NCI-H2029 treated with DMSO at 0.1 percent for 48 hours (cell line): ENCODE data around the gene SBK2.

Experiments
- DNase-seq: peaks from one replicate; lab custom pipeline; 2025; lab: John Stamatoyannopoulos, UW

SBK2 gene

DNA sequence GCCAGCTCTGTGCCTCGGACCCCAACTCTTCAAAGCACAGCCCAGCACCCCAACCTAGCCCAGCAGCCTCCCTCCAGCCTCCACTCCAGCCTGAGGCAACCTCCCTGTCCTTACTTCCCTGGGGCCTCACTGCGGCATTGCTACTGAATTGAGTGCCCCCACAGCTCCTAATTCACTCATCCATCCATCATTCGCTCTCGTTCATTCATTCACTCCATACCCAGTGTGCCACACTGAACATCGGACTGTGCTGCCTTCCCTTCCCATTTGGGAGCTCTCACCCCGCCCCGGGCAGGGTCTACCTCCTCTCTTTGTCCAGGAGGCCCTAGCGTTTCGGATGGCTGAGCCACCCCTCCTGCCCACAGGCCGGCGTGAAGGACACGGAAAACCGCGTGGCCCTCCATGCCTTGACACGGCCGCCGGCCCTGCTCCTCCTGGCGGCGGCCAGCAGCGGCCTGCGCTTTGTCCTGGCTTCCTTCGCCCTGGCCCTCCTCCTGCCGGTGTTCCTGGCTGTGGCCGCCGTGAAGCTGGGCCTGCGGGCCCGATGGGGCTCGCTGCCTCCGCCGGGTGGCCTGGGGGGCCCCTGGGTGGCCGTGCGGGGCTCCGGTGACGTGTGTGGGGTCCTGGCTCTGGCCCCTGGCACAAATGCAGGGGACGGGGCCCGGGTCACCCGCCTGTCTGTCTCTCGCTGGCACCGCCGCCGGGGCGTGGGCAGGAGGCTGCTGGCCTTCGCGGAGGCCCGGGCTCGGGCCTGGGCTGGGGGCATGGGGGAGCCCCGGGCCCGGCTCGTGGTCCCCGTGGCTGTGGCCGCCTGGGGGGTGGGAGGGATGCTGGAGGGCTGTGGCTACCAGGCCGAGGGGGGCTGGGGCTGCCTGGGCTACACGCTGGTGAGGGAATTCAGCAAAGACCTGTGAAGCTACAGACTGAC lies 50.6 kb downstream of the SBK2 start:
- no peak for DNase-seq

DNA sequence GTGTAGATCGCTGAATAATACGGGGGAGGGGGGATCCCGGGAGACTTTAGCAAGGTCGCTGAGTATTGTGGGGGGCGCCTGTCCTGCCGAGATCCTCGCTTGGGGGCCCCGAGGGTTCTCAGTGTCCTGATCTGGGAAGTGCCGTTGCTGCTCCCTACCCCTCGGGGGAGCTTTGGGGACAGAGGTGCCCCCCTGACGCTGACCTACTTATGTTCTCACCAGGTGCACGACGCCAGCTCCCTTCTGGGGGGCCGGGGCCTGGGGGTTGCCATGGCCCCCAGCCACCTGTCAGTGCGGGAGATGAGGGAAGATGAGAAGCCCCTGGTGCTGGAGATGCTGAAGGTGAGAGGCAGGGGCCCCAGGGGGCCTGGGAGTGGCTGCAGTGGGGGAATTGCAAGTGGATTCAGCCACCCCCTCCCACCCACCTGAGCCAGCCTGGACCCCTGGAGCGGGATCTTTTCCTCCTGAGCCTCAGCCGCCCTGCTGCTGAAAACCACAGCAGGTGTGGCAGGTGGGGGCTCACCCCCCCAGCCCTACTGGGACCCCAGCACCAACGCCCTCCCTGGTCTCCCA lies 51.4 kb downstream of the SBK2 start:
- no peak for DNase-seq

DNA sequence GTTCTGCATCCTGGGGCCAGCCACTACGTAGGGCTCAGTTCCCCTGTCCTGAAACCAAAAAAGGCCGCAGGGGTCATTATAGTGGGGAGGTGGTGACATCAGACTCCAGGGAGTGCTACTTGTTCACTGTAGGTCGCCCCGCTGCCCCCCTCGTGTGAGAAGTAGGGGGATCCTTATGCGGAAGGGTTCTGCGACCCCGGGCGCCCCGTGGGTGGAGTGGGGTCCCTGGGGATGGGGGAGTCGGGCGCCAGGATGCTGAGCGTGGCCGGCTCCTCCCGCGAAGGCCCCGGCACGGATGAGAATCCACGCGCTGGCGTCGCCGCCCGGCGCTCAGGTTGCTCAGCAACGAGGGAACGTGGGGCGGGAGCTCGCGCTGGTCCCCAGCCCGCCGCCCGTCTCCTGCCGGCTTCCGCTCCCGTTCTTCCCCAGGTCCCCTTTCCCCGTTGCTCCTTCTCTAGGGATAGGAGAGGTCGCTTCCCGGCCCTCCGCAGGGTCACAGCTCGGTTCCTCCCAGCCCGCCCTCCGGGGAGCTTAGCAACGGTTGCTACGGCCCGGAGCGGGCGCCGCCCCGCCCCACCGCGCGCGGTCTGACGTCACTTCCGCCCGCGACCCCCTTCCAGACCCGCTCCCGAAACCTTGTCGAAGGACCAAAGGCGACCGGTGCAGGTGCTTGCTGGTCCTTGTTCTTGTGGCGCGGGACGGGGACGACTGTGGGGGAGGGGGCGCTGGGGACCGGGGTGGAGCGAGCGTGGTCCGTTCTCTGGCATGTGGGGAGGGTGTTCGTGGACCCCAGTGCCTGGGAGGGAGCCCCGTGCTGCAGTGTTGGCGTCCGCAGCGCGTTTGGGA lies 52.1 kb downstream of the SBK2 start, which contains the start of gene NAT14:
NAT14 (plus strand) TSS at position 596 of the 846 bp plus-strand sequence. CDS start 521 bp downstream, outside the sequence.
- DNase-seq: peak; percentile 17

DNA sequence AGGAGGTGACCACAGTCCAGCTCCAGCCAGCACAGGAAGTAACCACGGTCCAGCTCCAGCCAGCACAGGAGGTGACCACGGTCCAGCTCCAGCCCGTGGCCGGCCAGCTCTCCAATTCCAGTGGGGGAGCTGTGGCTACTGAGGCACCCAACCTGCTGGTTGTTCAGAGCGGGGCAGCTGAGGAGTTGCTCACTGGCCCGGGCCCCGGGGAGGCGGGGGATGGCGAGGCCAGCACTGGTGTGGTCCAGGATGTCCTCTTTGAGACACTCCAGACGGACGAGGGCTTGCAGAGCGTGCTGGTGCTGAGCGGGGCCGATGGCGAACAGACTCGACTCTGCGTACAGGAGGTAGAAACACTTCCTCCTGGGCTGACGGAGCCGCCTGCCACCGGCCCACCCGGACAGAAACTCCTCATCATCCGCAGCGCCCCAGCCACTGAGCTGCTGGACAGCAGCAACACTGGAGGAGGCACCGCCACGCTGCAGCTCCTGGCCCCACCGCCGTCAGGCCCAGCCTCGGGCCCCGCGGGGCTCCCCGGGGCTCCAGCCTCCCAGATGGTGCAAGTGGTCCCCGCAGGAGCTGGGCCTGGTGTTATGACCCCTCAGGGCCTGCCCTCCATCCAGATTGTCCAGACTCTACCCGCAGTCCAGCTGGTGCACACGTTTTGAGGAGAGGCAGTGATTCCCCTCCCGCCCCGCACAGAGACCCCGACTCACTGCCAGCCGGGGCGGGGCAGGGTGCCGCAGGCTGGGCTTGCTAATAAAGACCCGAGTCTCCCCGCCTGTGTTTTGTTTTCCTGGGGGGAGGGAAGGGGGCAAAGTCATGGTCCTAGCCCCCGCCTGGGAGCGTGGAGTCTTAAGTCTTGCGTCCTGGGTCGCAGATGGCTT lies 53.0 kb downstream of the SBK2 start:
- DNase-seq: no peak

DNA sequence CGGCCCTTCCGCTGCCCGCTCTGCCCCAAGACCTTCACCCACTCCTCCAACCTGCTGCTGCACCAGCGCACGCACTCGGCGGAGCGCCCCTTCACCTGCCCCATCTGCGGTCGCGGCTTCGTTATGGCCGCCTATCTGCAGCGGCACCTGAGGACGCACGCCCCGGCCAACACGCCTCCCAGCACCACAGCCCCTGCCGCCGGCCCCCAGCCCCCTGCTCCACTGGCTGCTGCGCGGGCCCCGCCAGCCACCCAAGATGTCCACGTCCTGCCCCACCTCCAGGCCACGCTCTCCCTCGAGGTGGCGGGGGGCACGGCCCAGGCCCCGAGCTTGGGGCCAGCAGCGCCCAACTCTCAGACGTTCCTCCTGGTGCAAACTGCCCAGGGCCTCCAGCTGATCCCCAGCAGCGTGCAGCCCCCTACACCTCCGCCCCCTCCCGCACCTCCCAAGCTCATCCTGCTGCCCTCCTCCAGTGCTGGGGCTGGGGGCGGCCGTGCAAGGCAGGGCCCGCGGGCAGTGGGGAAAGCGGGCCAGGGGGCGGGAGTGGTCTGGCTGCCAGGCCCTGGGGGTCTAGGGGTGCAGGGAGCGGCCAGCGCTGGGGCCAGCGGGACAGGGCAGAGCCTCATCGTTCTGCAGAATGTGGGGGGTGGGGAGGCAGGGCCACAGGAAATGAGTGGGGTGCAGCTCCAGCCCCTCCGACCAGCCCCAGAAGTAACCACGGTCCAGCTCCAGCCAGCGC lies 53.8 kb downstream of the SBK2 start:
- DNase-seq: no peak

DNA sequence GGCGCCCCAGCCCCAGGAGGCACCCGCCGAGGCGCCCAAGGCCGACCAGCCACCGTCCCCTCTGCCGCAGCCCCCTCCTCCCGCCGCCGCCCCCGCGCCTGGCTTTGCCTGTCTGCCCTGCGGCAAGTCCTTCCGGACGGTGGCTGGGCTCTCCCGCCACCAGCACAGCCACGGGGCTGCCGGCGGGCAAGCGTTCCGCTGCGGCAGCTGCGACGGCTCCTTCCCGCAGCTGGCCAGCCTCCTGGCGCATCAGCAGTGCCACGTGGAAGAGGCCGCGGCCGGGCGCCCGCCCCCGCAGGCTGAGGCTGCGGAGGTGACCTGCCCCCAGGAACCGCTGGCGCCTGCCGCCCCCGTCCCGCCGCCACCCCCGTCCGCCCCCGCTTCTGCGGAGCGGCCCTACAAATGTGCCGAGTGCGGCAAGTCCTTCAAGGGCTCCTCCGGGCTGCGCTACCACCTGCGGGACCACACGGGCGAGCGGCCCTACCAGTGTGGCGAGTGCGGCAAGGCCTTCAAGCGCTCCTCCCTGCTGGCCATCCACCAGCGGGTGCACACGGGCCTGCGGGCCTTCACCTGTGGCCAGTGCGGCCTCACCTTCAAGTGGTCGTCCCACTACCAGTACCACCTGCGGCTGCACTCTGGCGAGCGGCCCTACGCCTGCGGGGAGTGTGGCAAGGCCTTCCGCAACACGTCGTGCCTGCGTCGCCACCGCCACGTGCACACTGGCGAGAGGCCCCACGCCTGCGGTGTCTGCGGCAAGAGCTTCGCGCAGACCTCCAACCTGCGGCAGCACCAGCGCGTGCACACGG lies 54.6 kb downstream of the SBK2 start:
- no peak for DNase-seq

DNA sequence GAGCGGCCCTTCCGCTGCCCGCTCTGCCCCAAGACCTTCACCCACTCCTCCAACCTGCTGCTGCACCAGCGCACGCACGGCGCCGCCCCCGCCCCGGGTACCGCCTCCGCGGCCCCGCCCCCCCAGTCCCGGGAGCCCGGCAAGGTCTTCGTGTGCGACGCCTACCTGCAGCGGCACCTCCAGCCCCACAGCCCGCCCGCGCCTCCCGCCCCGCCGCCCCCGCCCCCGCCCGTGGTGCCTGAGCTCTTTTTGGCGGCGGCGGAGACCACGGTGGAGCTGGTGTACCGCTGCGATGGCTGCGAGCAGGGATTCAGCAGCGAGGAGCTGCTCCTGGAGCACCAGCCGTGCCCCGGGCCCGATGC lies 55.2 kb downstream of the SBK2 start:
- DNase-seq: no peak

DNA sequence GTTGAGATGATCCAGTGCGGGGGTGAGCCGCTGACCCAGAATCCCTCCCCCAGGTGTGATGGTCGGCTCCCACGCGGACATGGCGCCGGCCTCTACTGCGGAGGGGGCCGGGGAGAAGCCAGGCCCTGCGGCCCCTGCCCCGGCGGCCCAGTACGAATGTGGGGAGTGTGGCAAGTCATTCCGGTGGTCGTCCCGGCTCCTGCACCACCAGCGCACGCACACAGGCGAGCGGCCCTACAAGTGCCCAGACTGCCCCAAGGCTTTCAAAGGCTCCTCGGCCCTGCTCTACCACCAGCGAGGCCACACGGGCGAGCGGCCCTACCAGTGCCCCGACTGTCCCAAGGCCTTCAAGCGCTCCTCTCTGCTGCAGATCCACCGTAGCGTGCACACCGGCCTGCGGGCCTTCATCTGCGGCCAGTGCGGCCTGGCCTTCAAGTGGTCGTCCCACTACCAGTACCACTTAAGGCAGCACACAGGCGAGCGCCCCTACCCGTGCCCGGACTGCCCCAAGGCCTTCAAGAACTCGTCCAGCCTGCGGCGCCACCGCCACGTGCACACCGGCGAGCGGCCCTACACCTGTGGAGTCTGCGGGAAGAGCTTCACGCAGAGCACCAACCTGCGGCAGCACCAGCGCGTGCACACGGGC lies 55.7 kb downstream of the SBK2 start:
- DNase-seq: no peak

DNA sequence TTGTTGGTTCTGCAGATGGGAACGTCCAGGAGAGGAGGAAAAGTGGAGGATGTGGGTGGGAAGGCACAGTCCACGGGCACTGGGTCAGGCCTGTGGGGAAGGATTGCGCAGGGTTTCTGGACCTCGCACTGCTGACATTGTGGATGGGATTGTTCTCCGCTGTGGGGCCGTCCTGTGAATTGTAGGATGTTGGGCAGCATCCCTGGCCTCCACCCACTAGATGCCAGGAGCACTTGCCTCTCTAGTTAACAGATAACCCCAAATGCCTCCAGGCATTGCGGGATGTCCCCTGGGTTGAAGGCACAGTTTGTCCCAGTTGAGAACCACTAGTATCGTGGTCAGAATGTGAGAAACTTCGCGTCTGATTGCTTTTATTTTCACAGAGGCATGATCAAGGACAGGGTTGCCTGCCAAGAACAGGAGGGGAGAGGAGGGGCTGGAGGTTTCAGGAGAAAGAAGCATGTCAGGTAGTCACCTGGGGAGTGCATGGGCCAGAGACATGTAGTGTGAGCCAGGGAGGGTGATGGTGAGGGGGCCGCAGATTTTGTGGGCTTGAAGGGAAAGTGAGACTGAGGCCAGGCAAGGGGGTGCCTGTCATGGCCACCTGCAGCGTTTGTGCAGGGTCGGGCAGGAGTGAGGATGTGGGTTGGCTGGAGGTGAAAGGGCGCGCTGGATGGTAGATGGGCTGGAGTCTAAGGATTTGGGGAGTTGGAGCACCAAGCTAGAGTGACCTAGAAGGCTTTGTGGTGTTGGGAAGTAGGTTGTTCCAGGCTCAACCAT lies 57.3 kb downstream of the SBK2 start:
- DNase-seq: no peak

DNA sequence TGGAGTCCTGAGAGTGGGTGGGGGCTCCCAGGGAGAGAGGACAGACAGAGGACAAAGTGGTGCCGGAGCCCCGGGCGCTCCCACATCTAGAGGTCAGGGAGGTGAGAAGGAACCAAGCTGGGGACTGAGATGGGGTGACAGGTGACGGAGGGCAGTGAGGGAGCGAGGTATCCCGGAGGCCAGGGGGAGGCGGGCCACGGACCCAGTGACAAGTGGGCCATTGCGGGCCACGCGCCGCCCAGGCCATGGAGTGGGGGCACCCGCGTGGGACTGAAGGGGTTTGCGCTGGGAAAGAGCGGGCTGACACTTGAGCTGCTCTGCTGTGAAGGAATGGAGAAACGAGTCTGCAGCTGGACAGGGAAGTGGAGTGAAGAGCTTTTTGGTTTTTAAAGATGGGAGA lies 57.9 kb downstream of the SBK2 start:
- no peak for DNase-seq
